ENCODE measurements around the gene SDCCAG8. TPM values are rescaled to one million over a fixed set of nuclear protein-coding genes. Genes with fewer than 3 reads are reported as not detected.

The SDCCAG8 gene
- total and polyA plus RNA-seq, 2 of the 8 experiments (the other 6 are each of a cell fraction or from before 2014, with no cell fraction given) = 15.6 to 21.0 TPM

DNA sequence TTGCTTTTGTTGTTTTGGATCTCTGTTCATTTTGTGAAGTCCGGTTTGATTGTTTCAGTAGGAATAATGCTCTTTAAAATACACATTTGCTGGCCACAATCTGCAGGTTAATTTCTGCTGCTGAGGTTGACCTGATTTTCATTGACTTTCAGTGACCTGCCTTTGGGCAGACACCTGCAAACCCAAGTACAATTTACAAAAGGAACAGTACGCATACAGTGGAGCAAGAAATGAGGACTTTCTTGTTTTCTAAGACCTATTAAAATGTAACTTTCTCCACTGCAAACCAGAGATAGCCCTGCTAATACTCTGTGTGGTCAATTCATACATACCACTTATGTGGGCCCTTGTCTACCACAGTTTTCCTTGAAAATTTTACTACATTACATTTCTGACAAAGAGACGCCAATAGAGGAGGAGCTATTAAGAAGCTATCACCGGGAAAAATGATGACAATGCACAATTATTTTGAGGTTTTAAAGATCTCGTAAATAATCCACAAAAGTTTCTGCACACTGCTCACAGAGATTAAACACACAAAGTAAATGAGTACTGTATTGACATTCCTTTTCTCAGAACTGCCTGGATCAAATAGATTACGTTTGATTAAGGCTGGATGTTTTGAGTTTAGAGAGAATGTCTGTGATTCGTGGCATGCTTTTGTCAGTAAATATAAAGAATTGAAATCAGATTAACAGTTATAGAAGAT is 141.9 kb downstream of the SDCCAG8 start:
- Histone ChIP-seq H3K14ac (ENCODE audit: insufficient read length) (no peak overlapping the region), H3K79me1 (ENCODE audit: low read depth, low read length) (no peaks in the 10 kb centered on the region), H3K79me2 (ENCODE audit: control insufficient read depth in 1 of 2, insufficient read depth in 2 of 2, low read length in 2 of 2) (no peaks in the 10 kb centered on the region), H2AK5ac (ENCODE audit: low read depth, low read length) (no peak overlapping the region), H2BK120ac (replicated peaks; ENCODE audit: low read depth, low read length) (no peak overlapping the region), H2BK5ac (ENCODE audit: low read depth, low read length) (no peak overlapping the region), H2BK20ac (ENCODE audit: low read length) (no peak overlapping the region), H2AFZ (ENCODE audit: low read length) (no peak overlapping the region), H3K4ac (replicated peaks; ENCODE audit: insufficient read length, low read depth, low read length) (no peak overlapping the region), H4K91ac (replicated peaks; ENCODE audit: insufficient read length, low read length) (no peak overlapping the region), H3K56ac (replicated peaks; ENCODE audit: insufficient read length, low read depth, low read length) (no peak overlapping the region), H3K27ac (ENCODE audit: low read depth, low read length) (no peak overlapping the region), H2BK15ac (ENCODE audit: low read length) (no peak overlapping the region), H3K4me3 (ENCODE audit: extremely low read depth in 1 of 4, insufficient read depth in 2 of 4, low read depth in 3 of 4, low read length in 4 of 4) (no peak overlapping the region), H3K9ac (replicated peaks in 1 of 4; ENCODE audit: extremely low read depth in 1 of 4, low read depth in 3 of 4, low read length in 3 of 4) (no peak overlapping the region), H4K8ac (ENCODE audit: extremely low read depth, insufficient read depth, low read length) (no peak overlapping the region), H3K4me1 (replicated peaks in 1 of 4; ENCODE audit: control insufficient read depth in 3 of 4, insufficient read depth in 4 of 4, low read length in 3 of 4) (peaks cover 0 to 2% (median 0%) of the 10 kb centered on the region in 4 experiments; a peak in 1 of 7 replicates), H3K4me2 (ENCODE audit: insufficient read depth in 1 of 2, low read depth in 2 of 2, low read length in 2 of 2) (no peak overlapping the region), H3K23me2 (ENCODE audit: low read depth, low read length) (no peaks in the 10 kb centered on the region), H3K18ac (ENCODE audit: extremely low read depth, low read length) (no peak overlapping the region), H3K27me3 (replicated peaks in 1 of 4; ENCODE audit: control insufficient read depth in 3 of 4, extremely low read depth in 1 of 4, insufficient read depth in 3 of 4, low read length in 3 of 4) (no peaks in the 10 kb centered on the region), H3K9me3 (ENCODE audit: insufficient read depth in 2 of 2, low read depth in 1 of 2, low read length in 1 of 2) (no peaks in the 10 kb centered on the region), H2BK12ac (ENCODE audit: low read depth, low read length) (no peak overlapping the region), H3K36me3 (ENCODE audit: control insufficient read depth in 2 of 4, insufficient read depth in 4 of 4, low read length in 3 of 4) (no peaks in the 10 kb centered on the region), H4K5ac (ENCODE audit: insufficient read length, low read depth, low read length) (no peak overlapping the region), H3K23ac (ENCODE audit: insufficient read length) (no peak overlapping the region), H4K20me1 (replicated peaks in 1 of 2; ENCODE audit: control insufficient read depth in 1 of 2, insufficient read depth in 2 of 2, low read length in 2 of 2) (no peaks in the 10 kb centered on the region)
- FAIRE-seq (no peak), DNase-seq (ENCODE audit: low read depth in 1 of 2, low spot score in 2 of 2) (no peak)
- WGBS, 2 experiments (ENCODE audit: extremely low coverage in 1 of 2, insufficient coverage in 1 of 2, insufficient read length in 1 of 2, insufficient replicate concordance in 2 of 2, low coverage in 1 of 2, low lambda C conversion rate in 2 of 2, missing lambda C conversion rate in 1 of 2) = 91% methylated on average over 7 of the region's 7 CpGs; no CpG with 5 or more reads in 1 of the 2 experiments
- CTCF ChIA-PET (ENCODE audit: partially characterized antibody) = interaction anchor here (0.5 to 0.9 kb wide), 3 partner anchors 12 to 1500 kb away, joined by 3 read pairs; no protein-coding TSS in a partner anchor
- TF ChIP-seq TBP (IDR thresholded peaks at IDR 0.05; ENCODE audit: low read depth, low read length) = no peak
- TF ChIP-seq MAFK (IDR thresholded peaks at IDR 0.05; ENCODE audit: low read depth, low read length) = peak; percentile 78; the same call in 1 of the 2 replicates
- POLR2A ChIA-PET (ENCODE audit: partially characterized antibody) = no interaction called here

Measured in H1 (cell line).